Measurements from ENCODE around the gene FNDC11. TPM values are rescaled to one million over a fixed set of nuclear protein-coding genes. Genes with fewer than 3 reads are reported as not detected.

FNDC11 gene
- total and polyA plus RNA-seq, 2 donors (not counting 3 experiments of a cell fraction or from before 2014, with no cell fraction given), result 0.71 to 1.9 TPM

- no peak overlapping the region for H2AFZ ChIP-seq (ENCODE audit: low read depth, low read length)
- H3K79me2 ChIP-seq (ENCODE audit: control insufficient read depth, insufficient read depth, low read length), result no peaks in the 10 kb centered on the region
- H3K4me1 ChIP-seq (ENCODE audit: control insufficient read depth, extremely low read depth, insufficient read depth, low read length), result no peaks in the 10 kb centered on the region
- H4K20me1 ChIP-seq (replicated peaks; ENCODE audit: control insufficient read depth, extremely low read depth, insufficient read depth, low read length), result no peaks in the 10 kb centered on the region
- H3K27ac ChIP-seq (ENCODE audit: insufficient read depth, low read depth, low read length), result no peak overlapping the region
- no TSS peak for BruUV-seq (replicated peaks)
- ChIA-PET POLR2A (no interaction called here), CTCF (interaction anchor here (1.0 to 1.5 kb wide), 3 partner anchors 22 to 431 kb away, joined by 3 to 6 read pairs (median 4); no protein-coding TSS in a partner anchor)
- no peak overlapping the region for H3K4me2 ChIP-seq (ENCODE audit: insufficient read depth, low read length)
- TF ChIP-seq POLR2AphosphoS5 (IDR thresholded peaks at IDR 0.05; ENCODE audit: insufficient read depth, low read depth, low read length) (no peak), GATA2 (IDR thresholded peaks at IDR 0.05; ENCODE audit: insufficient read depth, insufficient read length, low read depth, low read length) (no peak), POLR2A (IDR thresholded peaks at IDR 0.05; ENCODE audit: low read depth, low read length) (no peak), MYC (IDR thresholded peaks at IDR 0.05; ENCODE audit: low read depth, low read length) (no peak), FOS (IDR thresholded peaks at IDR 0.05; ENCODE audit: borderline replicate concordance, insufficient read depth, low read length) (no peak)
- TF ChIP-seq, protein P1, sequence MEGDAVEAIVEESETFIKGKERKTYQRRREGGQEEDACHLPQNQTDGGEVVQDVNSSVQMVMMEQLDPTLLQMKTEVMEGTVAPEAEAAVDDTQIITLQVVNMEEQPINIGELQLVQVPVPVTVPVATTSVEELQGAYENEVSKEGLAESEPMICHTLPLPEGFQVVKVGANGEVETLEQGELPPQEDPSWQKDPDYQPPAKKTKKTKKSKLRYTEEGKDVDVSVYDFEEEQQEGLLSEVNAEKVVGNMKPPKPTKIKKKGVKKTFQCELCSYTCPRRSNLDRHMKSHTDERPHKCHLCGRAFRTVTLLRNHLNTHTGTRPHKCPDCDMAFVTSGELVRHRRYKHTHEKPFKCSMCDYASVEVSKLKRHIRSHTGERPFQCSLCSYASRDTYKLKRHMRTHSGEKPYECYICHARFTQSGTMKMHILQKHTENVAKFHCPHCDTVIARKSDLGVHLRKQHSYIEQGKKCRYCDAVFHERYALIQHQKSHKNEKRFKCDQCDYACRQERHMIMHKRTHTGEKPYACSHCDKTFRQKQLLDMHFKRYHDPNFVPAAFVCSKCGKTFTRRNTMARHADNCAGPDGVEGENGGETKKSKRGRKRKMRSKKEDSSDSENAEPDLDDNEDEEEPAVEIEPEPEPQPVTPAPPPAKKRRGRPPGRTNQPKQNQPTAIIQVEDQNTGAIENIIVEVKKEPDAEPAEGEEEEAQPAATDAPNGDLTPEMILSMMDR (IDR thresholded peaks at IDR 0.05; ENCODE audit: extremely low read depth in 1 of 2, insufficient read depth in 1 of 2, low read depth in 1 of 2, low read length in 2 of 2), result no peak
- H3K4me3 ChIP-seq (replicated peaks in 1 of 3; ENCODE audit: insufficient read depth in 1 of 3, low read depth in 1 of 3, low read length in 3 of 3), result no peak overlapping the region
- H3K9ac ChIP-seq (replicated peaks; ENCODE audit: extremely low read depth, insufficient read depth, low read length), result no peak overlapping the region
- no peaks in the 10 kb centered on the region for H3K9me1 ChIP-seq (replicated peaks; ENCODE audit: control insufficient read depth, extremely low read depth, insufficient read depth, low read length)
- no peaks in the 10 kb centered on the region for H3K9me3 ChIP-seq (replicated peaks; ENCODE audit: control insufficient read depth, insufficient read depth, low read length)
- FAIRE-seq (no peak), DNase-seq (ENCODE audit: low read depth, low spot score) (no peak)
- intact Hi-C loops (cut with micrococcal nuclease), result no loop called here
- H3K27me3 ChIP-seq (ENCODE audit: control insufficient read depth in 2 of 2, insufficient read depth in 2 of 2, low read length in 2 of 2), result no peaks in the 10 kb centered on the region
- H3K36me3 ChIP-seq (ENCODE audit: control insufficient read depth in 2 of 2, extremely low read depth in 1 of 2, insufficient read depth in 2 of 2, low read length in 2 of 2), result no peaks in the 10 kb centered on the region
- dilution Hi-C loops (cut with MboI; ENCODE audit: extremely low pct_ligation_motif_present, low sequenced_read_pairs), result no loop called here
Measured at GRCh38 chr20:63543131-63543530, 10.8 kb upstream of the FNDC11 start.

DNA sequence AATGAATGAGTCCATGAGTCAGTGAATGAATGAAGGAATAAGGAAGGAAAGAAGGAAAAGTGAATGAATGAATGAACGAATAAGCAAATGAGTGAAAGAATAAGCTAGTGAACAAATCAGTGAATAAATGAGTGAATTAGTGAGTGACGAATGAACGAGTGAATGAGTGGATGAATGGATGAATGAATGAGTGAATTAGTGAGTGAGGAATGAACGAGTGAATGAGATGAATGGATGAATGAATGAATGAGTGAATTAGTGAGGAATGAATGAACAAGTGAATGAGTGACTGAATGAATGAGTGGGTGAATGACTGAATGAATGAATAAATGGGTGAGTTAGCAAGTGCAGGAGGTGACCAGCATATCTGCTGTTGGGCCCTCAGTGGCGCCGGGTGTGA is 10.2 kb upstream of the FNDC11 start:
- no peak for FAIRE-seq
- Histone ChIP-seq H4K20me1 (replicated peaks; ENCODE audit: control insufficient read depth, extremely low read depth, insufficient read depth, low read length) (no peaks in the 10 kb centered on the region), H2AFZ (ENCODE audit: low read depth, low read length) (no peak overlapping the region), H3K4me1 (ENCODE audit: control insufficient read depth, extremely low read depth, insufficient read depth, low read length) (no peaks in the 10 kb centered on the region), H3K9me1 (replicated peaks; ENCODE audit: control insufficient read depth, extremely low read depth, insufficient read depth, low read length) (no peaks in the 10 kb centered on the region), H3K36me3 (ENCODE audit: control insufficient read depth in 2 of 2, extremely low read depth in 1 of 2, insufficient read depth in 2 of 2, low read length in 2 of 2) (no peaks in the 10 kb centered on the region), H3K27ac (ENCODE audit: insufficient read depth, low read depth, low read length) (no peak overlapping the region), H3K4me2 (ENCODE audit: insufficient read depth, low read length) (no peak overlapping the region), H3K79me2 (ENCODE audit: control insufficient read depth, insufficient read depth, low read length) (no peaks in the 10 kb centered on the region), H3K9ac (replicated peaks; ENCODE audit: extremely low read depth, insufficient read depth, low read length) (no peak overlapping the region), H3K4me3 (replicated peaks in 1 of 3; ENCODE audit: insufficient read depth in 1 of 3, low read depth in 1 of 3, low read length in 3 of 3) (no peak overlapping the region), H3K9me3 (replicated peaks; ENCODE audit: control insufficient read depth, insufficient read depth, low read length) (no peaks in the 10 kb centered on the region), H3K27me3 (ENCODE audit: control insufficient read depth in 2 of 2, insufficient read depth in 2 of 2, low read length in 2 of 2) (no peaks in the 10 kb centered on the region)
- no peak for DNase-seq (ENCODE audit: low read depth, low spot score)
- no peak for TF ChIP-seq FOS (IDR thresholded peaks at IDR 0.05; ENCODE audit: borderline replicate concordance, insufficient read depth, low read length)
- TF ChIP-seq GATA2 (IDR thresholded peaks at IDR 0.05; ENCODE audit: insufficient read depth, insufficient read length, low read depth, low read length), result no peak
- TF ChIP-seq MAX (IDR thresholded peaks at IDR 0.05; ENCODE audit: insufficient read depth, insufficient read length), result no peak
- TF ChIP-seq POLR2A (IDR thresholded peaks at IDR 0.05; ENCODE audit: low read depth, low read length), result no peak
- no peak for TF ChIP-seq EZH2 (IDR thresholded peaks at IDR 0.05; ENCODE audit: borderline replicate concordance, low read depth, low read length, severe bottlenecking)
- no peak for TF ChIP-seq POLR2AphosphoS5 (IDR thresholded peaks at IDR 0.05; ENCODE audit: insufficient read depth, low read depth, low read length)
- TF ChIP-seq MYC (IDR thresholded peaks at IDR 0.05; ENCODE audit: low read depth, low read length), result no peak
- TF ChIP-seq, protein P1 (IDR thresholded peaks at IDR 0.05; ENCODE audit: extremely low read depth in 1 of 2, insufficient read depth in 1 of 2, low read depth in 1 of 2, low read length in 2 of 2), result no peak
- TF ChIP-seq JUN (IDR thresholded peaks at IDR 0.05; ENCODE audit: borderline replicate concordance, insufficient read depth, insufficient read length, low read depth), result no peak
- dilution Hi-C loops (cut with MboI; ENCODE audit: extremely low pct_ligation_motif_present, low sequenced_read_pairs) (no loop called here), intact Hi-C loops (cut with micrococcal nuclease) (no loop called here)
- BruUV-seq (replicated peaks), result no TSS peak
- POLR2A ChIA-PET, result no interaction called here
- CTCF ChIA-PET, result interaction anchor here (1.0 to 1.5 kb wide), 3 partner anchors 23 to 430 kb away, joined by 3 to 6 read pairs (median 4); no protein-coding TSS in a partner anchor

All from endothelial cell of umbilical vein (primary cell).